ENCODE data around the gene TTC33. TPM values are rescaled to one million over a fixed set of nuclear protein-coding genes. Genes with fewer than 3 reads are reported as not detected.

Gene TTC33
- total RNA-seq, 3 donors from 2014 or later (not counting 1 experiment from before 2014, with no cell fraction given): 7.3 to 11.4 (median 10.0) TPM

DNA sequence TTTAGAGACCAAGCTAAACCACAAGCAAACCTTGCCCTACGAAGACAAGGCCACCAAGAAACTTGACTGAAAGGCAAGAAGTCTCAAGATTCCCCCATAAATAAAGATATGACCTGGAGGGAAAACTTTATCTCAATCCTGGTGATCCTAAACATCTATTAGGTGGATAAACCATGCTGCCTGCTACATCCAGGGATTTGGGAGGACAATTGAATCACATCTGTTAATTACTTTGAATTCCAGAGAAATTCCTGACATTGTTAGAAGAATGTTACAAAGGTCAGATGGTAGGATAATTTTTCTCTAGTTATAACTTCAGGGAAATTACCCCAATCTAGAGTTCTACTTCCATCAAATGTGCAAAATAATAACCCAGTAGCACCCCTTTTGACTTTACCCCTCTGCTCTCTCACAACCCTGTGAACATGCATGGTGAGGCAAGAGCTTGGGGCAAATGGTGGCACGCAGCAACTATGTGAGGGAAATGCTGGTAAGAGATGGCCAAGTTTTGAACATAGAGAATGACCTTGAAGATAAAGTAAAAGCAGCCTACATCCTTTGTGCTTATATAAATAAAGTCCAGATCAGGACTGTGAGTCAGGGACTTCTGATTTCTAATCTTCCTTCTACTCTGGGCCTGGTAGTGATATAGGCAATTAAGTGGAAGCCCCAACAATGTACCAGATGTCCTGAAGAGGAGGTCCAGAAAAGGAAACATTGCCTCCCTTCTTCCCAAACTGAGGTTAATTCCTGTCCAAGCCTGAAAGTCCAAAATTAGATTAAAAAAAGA, 133.1 kb downstream of the TTC33 start:
- Histone ChIP-seq H3K4me1 (ENCODE audit: control insufficient read depth, insufficient read depth, low read length) (peaks cover 4% of the 10 kb centered on the region), H3K27me3 (ENCODE audit: control insufficient read depth, insufficient read depth, low read length) (no peaks in the 10 kb centered on the region), H3K36me3 (ENCODE audit: control insufficient read depth, insufficient read depth, low read length) (no peaks in the 10 kb centered on the region), H3K27ac (ENCODE audit: low read length) (no peak overlapping the region), H3K4me3 (ENCODE audit: low read length) (no peak overlapping the region), H3K9me3 (ENCODE audit: control insufficient read depth, insufficient read depth, low read length) (no peaks in the 10 kb centered on the region)
- Mint-ChIP-seq H3K4me1 (peaks cover 11 to 13% of the 10 kb centered on the region in 2 donors), H3K4me3 (no peak overlapping the region), H3K27me3 (ENCODE audit: low read depth in 2 of 2) (peaks cover 0 to 5% of the 10 kb centered on the region in 2 donors), H3K36me3 (no peaks in the 10 kb centered on the region), H3K27ac (no peak overlapping the region), H3K9me3 (no peaks in the 10 kb centered on the region)
- ATAC-seq: no peak
- 90% methylated on average over 1 of the region's 2 CpGs for WGBS (ENCODE audit: insufficient coverage)
- TF ChIP-seq, protein P1, sequence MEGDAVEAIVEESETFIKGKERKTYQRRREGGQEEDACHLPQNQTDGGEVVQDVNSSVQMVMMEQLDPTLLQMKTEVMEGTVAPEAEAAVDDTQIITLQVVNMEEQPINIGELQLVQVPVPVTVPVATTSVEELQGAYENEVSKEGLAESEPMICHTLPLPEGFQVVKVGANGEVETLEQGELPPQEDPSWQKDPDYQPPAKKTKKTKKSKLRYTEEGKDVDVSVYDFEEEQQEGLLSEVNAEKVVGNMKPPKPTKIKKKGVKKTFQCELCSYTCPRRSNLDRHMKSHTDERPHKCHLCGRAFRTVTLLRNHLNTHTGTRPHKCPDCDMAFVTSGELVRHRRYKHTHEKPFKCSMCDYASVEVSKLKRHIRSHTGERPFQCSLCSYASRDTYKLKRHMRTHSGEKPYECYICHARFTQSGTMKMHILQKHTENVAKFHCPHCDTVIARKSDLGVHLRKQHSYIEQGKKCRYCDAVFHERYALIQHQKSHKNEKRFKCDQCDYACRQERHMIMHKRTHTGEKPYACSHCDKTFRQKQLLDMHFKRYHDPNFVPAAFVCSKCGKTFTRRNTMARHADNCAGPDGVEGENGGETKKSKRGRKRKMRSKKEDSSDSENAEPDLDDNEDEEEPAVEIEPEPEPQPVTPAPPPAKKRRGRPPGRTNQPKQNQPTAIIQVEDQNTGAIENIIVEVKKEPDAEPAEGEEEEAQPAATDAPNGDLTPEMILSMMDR (IDR thresholded peaks at IDR 0.05): no peak
- intact Hi-C loops (cut with micrococcal nuclease): no loop called here
- DNase-seq: no peak

DNA sequence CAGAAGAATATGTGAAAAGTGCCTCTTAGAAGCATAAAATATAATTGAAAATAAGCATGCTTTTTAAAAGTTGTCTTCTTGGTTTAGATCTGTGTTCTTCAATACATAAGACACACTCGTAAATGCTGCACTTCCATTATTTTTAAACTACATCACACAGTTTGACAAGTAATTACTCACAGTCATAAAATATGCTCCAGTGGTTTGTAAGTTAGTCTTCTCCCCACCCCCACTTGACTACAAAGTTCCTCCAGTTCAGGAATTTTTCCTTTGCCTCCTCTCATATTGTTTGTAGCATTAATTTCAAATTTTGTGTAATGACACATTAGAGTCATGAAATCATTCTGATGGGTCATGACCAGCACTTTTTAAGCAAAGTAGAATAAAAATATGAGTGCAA, 136.3 kb downstream of the TTC33 start:
- Histone ChIP-seq H3K9me3 (ENCODE audit: control insufficient read depth, insufficient read depth, low read length) (no peaks in the 10 kb centered on the region), H3K4me3 (ENCODE audit: low read length) (no peak overlapping the region), H3K36me3 (ENCODE audit: control insufficient read depth, insufficient read depth, low read length) (no peaks in the 10 kb centered on the region), H3K27me3 (ENCODE audit: control insufficient read depth, insufficient read depth, low read length) (no peaks in the 10 kb centered on the region), H3K27ac (ENCODE audit: low read length) (no peak overlapping the region), H3K4me1 (ENCODE audit: control insufficient read depth, insufficient read depth, low read length) (peaks cover 4% of the 10 kb centered on the region)
- TF ChIP-seq, protein P1 (IDR thresholded peaks at IDR 0.05): no peak
- ATAC-seq (no peak), DNase-seq (no peak)
- Mint-ChIP-seq H3K4me3 (no peak overlapping the region), H3K36me3 (no peaks in the 10 kb centered on the region), H3K4me1 (peaks cover 27% of the 10 kb centered on the region in 2 donors), H3K27me3 (ENCODE audit: low read depth in 2 of 2) (peaks cover 0 to 5% of the 10 kb centered on the region in 2 donors), H3K27ac (no peak overlapping the region), H3K9me3 (no peaks in the 10 kb centered on the region)
- 89% methylated on average over 1 of the region's 1 CpG for WGBS (ENCODE audit: insufficient coverage)
- intact Hi-C loops (cut with micrococcal nuclease): no loop called here

DNA sequence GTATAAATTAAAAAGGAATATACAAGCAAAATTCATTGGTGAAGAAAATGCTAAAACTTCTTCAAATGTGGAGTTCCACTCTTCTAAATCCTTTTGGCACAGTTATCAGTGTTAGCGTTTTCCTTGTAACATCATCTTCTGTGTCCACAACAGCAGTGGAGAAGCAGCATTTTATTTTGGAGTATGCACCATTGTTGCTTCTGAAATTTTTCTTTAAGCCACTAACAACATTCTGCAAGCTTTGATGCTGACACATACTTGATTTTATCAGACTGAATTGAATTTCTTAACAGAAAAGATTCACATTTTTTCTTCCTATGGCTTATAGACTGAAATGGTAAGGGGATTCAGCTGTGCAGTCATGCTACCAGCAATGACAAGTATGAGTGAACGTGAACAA, 136.8 kb downstream of the TTC33 start:
- Histone ChIP-seq H3K9me3 (ENCODE audit: control insufficient read depth, insufficient read depth, low read length) (no peaks in the 10 kb centered on the region), H3K36me3 (ENCODE audit: control insufficient read depth, insufficient read depth, low read length) (no peaks in the 10 kb centered on the region), H3K27ac (ENCODE audit: low read length) (no peak overlapping the region), H3K27me3 (ENCODE audit: control insufficient read depth, insufficient read depth, low read length) (no peaks in the 10 kb centered on the region), H3K4me1 (ENCODE audit: control insufficient read depth, insufficient read depth, low read length) (peaks cover 4% of the 10 kb centered on the region), H3K4me3 (ENCODE audit: low read length) (no peak overlapping the region)
- ATAC-seq (no peak), DNase-seq (no peak)
- Mint-ChIP-seq H3K4me3 (no peak overlapping the region), H3K4me1 (peaks cover 24 to 26% of the 10 kb centered on the region in 2 donors), H3K9me3 (no peaks in the 10 kb centered on the region), H3K27me3 (ENCODE audit: low read depth in 2 of 2) (peaks cover 0 to 5% of the 10 kb centered on the region in 2 donors), H3K27ac (no peak overlapping the region), H3K36me3 (no peaks in the 10 kb centered on the region)
- 91% methylated on average over 2 of the region's 2 CpGs for WGBS (ENCODE audit: insufficient coverage)
- TF ChIP-seq, protein P1 (IDR thresholded peaks at IDR 0.05): no peak
- intact Hi-C loops (cut with micrococcal nuclease): no loop called here
